HG03066 (cell line): ENCODE measurements around the gene HSD11B1L.
A peak's percentile ranks its signal among the peaks of the same experiment; 100 is the strongest.
"Not testable (repeated sequence)": the region's sequence is repeated elsewhere in the genome, so short reads cannot be mapped to it uniquely, and the experiment has no call there.

ENCODE experiments used
- ATAC-seq: cut with Tn5 transposase; IDR thresholded peaks from one replicate; pipeline ENCODE4 v1.9.1; 2021; ENCODE audit warnings: low read depth; ENCODE audit not compliant: unreplicated experiment

HSD11B1L gene

GRCh38 chr19:5684694-5685430 is 4.0 kb downstream of the HSD11B1L start:
- no peak for ATAC-seq

GRCh38 chr19:5686326-5686646 is 5.5 kb downstream of the HSD11B1L start:
- ATAC-seq: no peak

- ATAC-seq: peak; percentile 55
Observed at GRCh38 chr19:5686647-5687359, 6.0 kb downstream of the HSD11B1L start.

GRCh38 chr19:5687360-5688198 is 6.8 kb downstream of the HSD11B1L start:
- no peak for ATAC-seq

GRCh38 chr19:5688262-5688881 is 7.5 kb downstream of the HSD11B1L start:
- ATAC-seq: not testable (repeated sequence)

DNA sequence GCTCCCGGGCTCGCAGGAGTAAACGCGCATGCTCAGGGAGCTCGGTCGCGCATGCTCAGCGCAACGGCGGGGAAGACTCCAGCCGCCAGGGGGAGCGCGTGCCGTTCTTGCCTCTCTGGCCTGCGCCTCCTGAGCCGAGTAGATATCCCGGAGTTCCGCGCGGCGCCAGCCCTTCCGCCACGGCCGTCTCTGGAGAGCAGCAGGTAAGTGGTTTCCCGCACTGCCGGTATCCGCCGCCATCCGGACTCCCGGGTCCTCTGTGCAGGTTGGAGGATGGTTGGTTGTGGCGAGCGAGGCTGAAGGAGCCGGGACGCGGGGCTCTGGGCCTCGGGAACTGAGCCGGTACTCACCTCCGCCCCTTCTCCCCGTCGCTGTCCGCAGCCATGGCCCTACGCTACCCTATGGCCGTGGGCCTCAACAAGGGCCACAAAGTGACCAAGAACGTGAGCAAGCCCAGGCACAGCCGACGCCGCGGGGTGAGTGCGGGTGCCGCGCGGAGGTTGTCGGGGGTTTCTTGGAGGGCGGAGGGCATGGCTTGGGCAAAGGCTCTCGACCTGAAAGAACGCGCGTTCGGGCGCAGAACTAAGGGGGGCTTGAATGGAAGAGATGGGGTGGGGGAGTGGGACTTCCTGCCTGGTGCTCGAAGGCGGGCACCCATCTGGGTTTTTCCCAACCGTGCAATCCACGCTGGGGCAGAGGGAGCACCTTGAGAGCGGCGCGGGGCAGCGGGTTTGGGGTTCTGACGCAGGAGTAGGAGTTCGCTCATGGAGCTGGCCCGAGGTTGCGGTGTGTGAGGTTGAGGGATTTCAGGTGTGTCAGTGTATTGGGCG is 9.5 kb downstream of the HSD11B1L start, which contains the start of gene RPL36:
Gene RPL36, plus strand, starts transcription at position 171 of the 830 bp plus-strand sequence. Its CDS starts 213 bp downstream, at position 384.
- ATAC-seq: peak; percentile 43

GRCh38 chr19:5690955-5691821 is 10.4 kb downstream of the HSD11B1L start:
- ATAC-seq: no peak

DNA sequence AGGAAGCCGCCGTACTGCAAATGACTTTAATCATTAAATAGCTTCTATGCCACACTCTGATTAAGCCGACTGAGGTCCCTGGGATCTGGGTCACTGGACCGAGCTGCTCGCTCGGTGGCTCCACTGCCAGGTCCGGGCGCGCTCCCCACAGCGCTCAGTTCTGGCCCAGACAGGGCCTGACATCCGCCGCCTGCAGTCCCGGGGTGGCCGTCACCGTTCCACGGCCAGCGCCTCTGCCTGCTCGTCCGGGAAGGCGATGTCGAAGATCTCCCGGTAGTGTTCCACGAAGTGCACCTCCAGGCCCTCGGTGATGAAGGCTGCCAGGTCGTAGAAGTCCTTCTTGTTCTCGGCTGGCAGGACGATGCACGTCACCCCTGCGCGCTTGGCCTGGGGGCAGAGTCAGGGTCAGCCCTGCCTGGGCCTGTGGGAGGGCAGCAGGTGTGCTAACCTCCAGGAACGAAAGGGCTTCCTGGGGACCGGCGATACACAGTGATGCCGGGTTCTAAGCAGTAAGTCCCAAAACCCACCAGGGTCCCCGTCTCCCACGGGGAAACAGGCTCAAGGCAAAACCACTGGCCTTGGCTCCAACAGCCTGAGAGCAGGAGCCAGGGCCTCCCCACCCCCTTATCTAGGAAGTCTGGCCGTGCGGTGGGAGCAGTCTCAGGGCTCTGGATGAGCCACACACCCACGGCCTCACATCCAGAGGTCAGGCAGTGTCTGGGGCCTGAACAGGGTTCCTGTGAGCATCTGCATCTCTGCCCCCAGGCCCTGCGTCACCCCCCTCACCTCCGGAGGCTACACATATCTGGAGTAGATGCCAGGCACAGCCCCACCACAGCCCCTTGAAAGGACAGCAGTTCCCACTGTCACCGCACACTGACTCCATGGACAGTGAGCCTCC is 11.2 kb downstream of the HSD11B1L start:
- ATAC-seq: no peak

DNA sequence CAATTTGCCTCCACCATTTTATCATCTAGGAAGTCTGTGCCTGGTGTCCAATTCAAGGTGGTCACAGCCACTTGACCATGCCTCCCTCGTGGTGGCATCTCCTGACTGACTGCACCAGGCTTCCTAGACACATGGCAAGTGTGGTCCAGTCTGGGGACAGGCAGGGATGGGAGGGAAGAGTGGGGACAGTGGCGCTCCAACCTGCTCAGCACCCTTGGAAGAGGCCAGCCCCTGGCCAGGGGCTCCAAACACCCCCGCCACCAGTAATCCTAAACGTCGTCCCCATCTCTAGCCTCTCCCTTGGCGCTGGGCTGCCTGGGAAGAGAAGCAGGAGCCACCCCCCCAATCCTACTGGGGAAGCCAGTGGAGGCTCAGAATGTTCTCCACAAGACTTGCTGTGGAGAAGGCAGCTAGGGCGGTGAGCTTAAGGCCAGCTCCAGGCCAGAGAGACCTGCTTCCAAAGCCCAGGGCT is 11.9 kb downstream of the HSD11B1L start:
- no peak for ATAC-seq

- no peak for ATAC-seq
Observed at GRCh38 chr19:5693195-5694166, 12.7 kb downstream of the HSD11B1L start.

DNA sequence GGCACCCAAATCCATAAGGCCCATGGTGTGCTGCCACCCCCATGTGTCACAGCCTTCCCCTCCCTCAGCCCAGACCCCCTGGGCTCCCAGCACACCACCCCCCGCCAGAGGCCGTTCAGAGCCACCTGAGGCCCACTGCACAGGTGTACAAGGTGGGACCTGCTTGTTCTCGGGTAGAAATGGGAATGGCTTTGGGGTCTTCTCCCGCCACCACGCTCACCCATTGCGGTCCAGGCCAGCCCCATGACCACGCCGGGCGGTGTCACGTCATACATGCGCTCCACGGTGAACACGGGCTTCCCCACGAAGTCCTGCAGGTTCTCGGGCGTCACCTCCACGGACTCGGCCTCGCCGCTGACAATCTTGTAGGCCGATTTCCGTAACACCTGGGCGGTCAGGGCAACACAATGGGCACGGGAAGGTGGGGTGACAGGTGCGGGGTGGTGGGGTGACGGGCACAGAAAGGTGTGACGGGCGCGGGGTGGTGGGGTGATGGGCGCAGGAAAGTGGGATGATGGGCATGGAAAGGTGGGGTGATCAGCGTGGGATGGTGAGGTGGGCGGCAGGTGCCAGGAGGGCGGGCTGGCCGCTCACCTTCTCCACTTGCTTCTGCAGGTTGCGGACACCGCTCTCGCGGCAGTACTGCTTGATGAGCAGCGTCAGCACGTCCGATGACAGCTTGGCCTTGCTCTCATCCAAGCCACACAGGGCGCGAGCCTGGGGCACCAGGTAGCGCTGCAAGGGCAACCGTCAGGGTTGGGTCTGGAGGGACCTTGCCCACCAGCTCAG is 13.5 kb downstream of the HSD11B1L start:
- ATAC-seq: no peak

DNA sequence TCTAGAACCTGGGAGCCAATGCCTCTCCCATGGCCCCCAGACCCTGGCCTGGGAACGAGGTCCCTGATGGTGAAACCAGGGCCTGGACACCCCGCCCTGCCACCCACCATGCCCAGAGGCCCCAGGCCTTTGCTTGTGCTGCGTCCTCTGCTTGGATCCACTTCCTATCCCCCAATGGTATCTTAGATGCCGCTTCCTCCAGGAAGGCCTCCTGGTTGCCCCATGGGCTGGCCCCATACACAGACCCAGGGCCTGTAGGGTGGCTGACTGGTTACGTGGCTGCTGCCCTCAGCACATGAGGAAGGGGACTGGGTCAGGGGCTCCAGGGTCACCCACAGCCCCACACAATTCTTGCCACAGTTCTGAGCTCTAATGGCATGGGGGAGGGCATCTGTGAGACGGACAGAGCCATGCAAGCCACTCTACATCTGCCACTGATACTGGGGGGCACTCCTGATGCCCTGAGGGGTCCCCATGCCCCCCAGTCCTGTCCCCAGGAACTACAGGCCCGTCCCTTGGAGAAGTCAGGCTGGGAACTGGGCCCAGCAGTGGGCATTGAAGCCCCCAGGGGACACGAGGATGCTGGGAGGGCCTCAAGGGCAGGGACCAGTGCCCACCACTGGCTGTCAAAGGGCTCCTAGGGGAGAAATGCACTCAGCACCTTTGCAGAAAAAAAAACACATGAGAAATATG is 14.3 kb downstream of the HSD11B1L start:
- ATAC-seq: no peak

GRCh38 chr19:5695649-5696195 is 14.9 kb downstream of the HSD11B1L start:
- ATAC-seq: no peak

DNA sequence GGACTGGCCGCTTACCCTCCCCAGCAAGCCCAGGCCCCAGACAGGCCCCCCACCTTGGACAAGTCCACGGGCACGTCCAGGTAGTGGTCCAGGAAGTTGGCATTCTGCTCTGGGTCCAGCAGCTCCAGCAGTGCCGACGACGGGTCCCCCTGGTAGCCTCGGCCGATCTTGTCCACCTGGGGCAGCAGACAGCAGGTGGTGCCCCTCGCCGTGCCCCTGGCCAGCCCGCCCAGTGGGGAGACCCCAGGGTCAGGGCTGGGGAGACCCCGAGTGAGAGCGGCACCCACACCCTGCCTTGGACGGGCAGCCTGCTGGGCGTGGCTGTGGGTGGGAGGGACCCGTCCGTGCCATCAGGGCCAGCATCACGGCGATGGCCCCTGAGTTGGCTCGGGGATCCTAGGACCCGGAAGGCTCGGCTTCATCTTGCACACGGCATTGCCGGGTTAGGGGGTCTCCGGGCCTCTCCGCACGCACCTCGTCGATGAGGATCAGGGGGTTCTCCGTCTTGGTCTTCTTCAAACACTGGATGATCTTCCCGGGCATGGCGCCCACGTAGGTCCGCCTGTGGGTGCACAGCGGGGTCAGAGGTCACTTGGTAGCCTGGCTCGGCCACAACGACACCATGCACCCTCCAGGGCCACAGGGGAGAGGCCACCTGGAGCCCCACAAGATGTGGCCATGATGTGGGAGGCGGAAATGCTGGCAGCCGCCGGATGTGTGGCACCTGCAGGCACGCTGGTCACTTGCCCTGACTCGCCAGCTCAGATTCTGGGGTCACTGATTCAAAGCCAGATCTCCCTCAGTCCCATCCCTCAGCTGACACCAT is 15.6 kb downstream of the HSD11B1L start:
- no peak for ATAC-seq
